Hepatocyte (in vitro differentiated cells): ENCODE results near the gene RBM47.

ENCODE experiments used
- CTCF ChIP-seq: fragments of 200-600 bp; sonication (generic); IDR thresholded peaks from 2 replicates; pipeline ENCODE4 v1.5.1; 2016; ENCODE audit warnings: antibody characterized with exemption, mild to moderate bottlenecking; ENCODE audit not compliant: poor library complexity
- EZH2phosphoT487 ChIP-seq: fragments of 200-600 bp; sonication (generic); IDR thresholded peaks from one replicate; pipeline ENCODE4 v1.6.1; 2018; ENCODE audit warnings: antibody characterized with exemption, mild to moderate bottlenecking, low read depth, moderate library complexity; ENCODE audit not compliant: unreplicated experiment, severe bottlenecking

DNA sequence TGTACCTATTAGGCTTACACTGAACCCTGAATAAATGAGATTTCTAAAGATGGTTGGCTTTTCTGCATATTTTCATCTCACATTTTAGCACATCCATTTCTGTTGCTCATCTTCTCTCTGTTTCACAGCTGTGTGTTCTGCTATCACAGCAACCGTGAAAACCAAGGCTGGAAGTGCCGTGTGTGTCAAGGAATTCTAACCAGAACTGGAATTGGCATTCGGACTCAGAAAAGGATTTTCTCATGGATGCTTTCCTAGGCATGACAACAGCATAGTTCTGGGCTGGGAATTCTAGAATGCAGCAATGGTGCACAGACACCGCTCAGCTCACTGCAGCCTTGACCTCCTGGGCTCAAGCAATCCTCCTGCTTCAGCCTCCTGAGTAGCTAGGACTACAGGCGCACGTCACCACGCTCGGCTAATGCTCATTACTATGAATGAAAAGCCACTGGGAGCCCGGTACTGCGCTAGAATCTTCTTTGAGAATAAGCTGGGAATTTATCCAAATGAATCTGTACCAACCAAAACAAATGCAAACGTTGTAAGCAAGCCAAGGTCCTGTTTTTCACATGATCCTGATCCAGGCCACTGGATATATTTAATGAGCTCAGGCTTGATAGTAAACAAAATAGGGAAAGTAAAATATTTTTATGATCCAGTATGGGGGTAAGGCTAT is 105.2 kb downstream of the RBM47 start:
- TF ChIP-seq CTCF (no peak), EZH2phosphoT487 (no peak)
